Stimulated activated CD4-positive, alpha-beta T cell treated with anti-CD3 and anti-CD28 coated beads, Interleukin-2, amount 100 ng/mL, for 48 hours (primary cell): ENCODE results near the gene BPI.
"Not testable (repeated sequence)": the region's sequence is repeated elsewhere in the genome, so short reads cannot be mapped to it uniquely, and the experiment has no call there.

Source experiments
- DNase-seq, 2 donors: peaks; one replicate each; pipeline ENCODE4 v3.0.0-alpha.2; 2020

The BPI gene

GRCh38 chr20:38373898-38374297 is 69.9 kb downstream of the BPI start:
- DNase-seq, result no peak

- DNase-seq, result no peak
These were observed 73.2 kb downstream of the BPI start for GRCh38 chr20:38377039-38377685.

- not testable (repeated sequence) for DNase-seq
These were observed 73.9 kb downstream of the BPI start for GRCh38 chr20:38377838-38378237.

GRCh38 chr20:38383147-38383546 is 79.2 kb downstream of the BPI start:
- DNase-seq, result no peak

GRCh38 chr20:38386004-38386403 is 82.0 kb downstream of the BPI start:
- no peak for DNase-seq

GRCh38 chr20:38386851-38387250 is 82.9 kb downstream of the BPI start:
- no peak for DNase-seq
